H1 (cell line): ENCODE data around the gene ZNF555. TPM values are rescaled to one million over a fixed set of nuclear protein-coding genes. Genes with fewer than 3 reads are reported as not detected.

Experiments used
- CTCF ChIA-PET: fragments of 300-600 bp; sonication (Branson Sonifier 250); formaldehyde crosslinking; loops from one replicate; lab custom pipeline; 2021; ENCODE audit not compliant: partially characterized antibody; lab: Charles Lee
- POLR2A ChIA-PET: fragments of 300-600 bp; sonication (Branson Sonifier 250); formaldehyde crosslinking; loops from one replicate; lab custom pipeline; 2021; ENCODE audit warnings: inconsistent platforms; ENCODE audit not compliant: partially characterized antibody; lab: Charles Lee
- DNase-seq, 2 experiments: peaks; one replicate each; pipeline versions ENCODE4 v3.0.0 to v3.0.0-alpha.2; 2010 to 2022; ENCODE audit warnings: low spot score in 2 of 2, low read depth in 1 of 2, mixed read lengths in 1 of 2
- FAIRE-seq: peaks from 2 replicates; lab custom pipeline; 2011; peaks lifted over from hg19 to GRCh38; lab: Jason Lieb, UNC
- H2AFZ ChIP-seq: 2 replicates; pipeline ENCODE4 v1.8.1; 2012; ENCODE audit warnings: low read length, inconsistent platforms
- H2AK5ac ChIP-seq: 2 replicates; pipeline ENCODE4 v1.6.1; 2013; ENCODE audit warnings: low read depth, low read length
- H2BK120ac ChIP-seq: replicated peaks from 2 replicates; pipeline ENCODE3; 2013; ENCODE audit warnings: low read depth, low read length, inconsistent platforms
- H2BK12ac ChIP-seq: 2 replicates; pipeline ENCODE4 v1.6.1; 2013; ENCODE audit warnings: low read depth, low read length
- H2BK15ac ChIP-seq: 2 replicates; pipeline ENCODE4 v1.6.1; 2013; ENCODE audit warnings: low read length
- H2BK20ac ChIP-seq: 2 replicates; pipeline ENCODE4 v1.6.1; 2013; ENCODE audit warnings: low read length
- H2BK5ac ChIP-seq: 2 replicates; pipeline ENCODE4 v1.6.1; 2013; ENCODE audit warnings: low read depth, low read length
- H3K14ac ChIP-seq: 2 replicates; pipeline ENCODE4 v1.6.1; 2013; ENCODE audit warnings: inconsistent platforms; ENCODE audit not compliant: insufficient read length
- H3K18ac ChIP-seq: 2 replicates; pipeline ENCODE4 v1.6.1; 2013; ENCODE audit warnings: low read length; ENCODE audit errors: extremely low read depth
- H3K23ac ChIP-seq: 2 replicates; pipeline ENCODE4 v1.6.1; 2013; ENCODE audit warnings: inconsistent platforms; ENCODE audit not compliant: insufficient read length
- H3K23me2 ChIP-seq: 2 replicates; pipeline ENCODE4 v1.6.1; 2013; ENCODE audit warnings: low read depth, low read length
- H3K27ac ChIP-seq: 2 replicates; pipeline ENCODE4 v1.6.1; 2011; ENCODE audit warnings: low read depth, low read length, inconsistent platforms
- H3K27me3 ChIP-seq, 4 experiments: replicated peaks in 1 of 4; 1 replicate in 1 of 4; 2 replicates in 3 of 4; pipeline versions ENCODE4 v1.6.1 to v1.8.1; 2011 to 2013; ENCODE audit warnings: low read length in 3 of 4, mild to moderate bottlenecking in 3 of 4, inconsistent platforms in 2 of 4, mixed read lengths in 2 of 4, moderate library complexity in 1 of 4; ENCODE audit not compliant: control insufficient read depth in 3 of 4, insufficient read depth in 3 of 4; ENCODE audit errors: extremely low read depth in 1 of 4
- H3K36me3 ChIP-seq, 4 experiments: 2 replicates each; pipeline versions ENCODE4 v1.6.1 to v1.8.1; 2011 to 2013; ENCODE audit warnings: mild to moderate bottlenecking in 4 of 4, low read length in 3 of 4, moderate library complexity in 2 of 4, control low read depth in 1 of 4, inconsistent platforms in 1 of 4; ENCODE audit not compliant: insufficient read depth in 4 of 4, control insufficient read depth in 2 of 4
- H3K4ac ChIP-seq: replicated peaks from 2 replicates; pipeline ENCODE3; 2013; ENCODE audit warnings: low read length, low read depth, mixed read lengths, inconsistent platforms; ENCODE audit not compliant: insufficient read length
- H3K4me1 ChIP-seq, 4 experiments: replicated peaks in 1 of 4; 1 replicate in 1 of 4; 2 replicates in 3 of 4; pipeline versions ENCODE4 v1.6.1 to v1.8.1; 2011 to 2013; ENCODE audit warnings: low read length in 3 of 4, inconsistent platforms in 2 of 4, mixed read lengths in 1 of 4; ENCODE audit not compliant: insufficient read depth in 4 of 4, control insufficient read depth in 3 of 4
- H3K4me2 ChIP-seq, 2 experiments: 2 replicates each; pipeline versions ENCODE4 v1.6.1 to v1.8.1; 2011 to 2013; ENCODE audit warnings: low read depth in 2 of 2, low read length in 2 of 2, control low read depth in 1 of 2, inconsistent platforms in 1 of 2, mild to moderate bottlenecking in 1 of 2; ENCODE audit not compliant: insufficient read depth in 1 of 2
- H3K4me3 ChIP-seq, 4 experiments: fragments of 200-600, 300-600 bp in 1 of 4; sonication (generic), shearing (Covaris generic), sonication (Bioruptor Twin) in 1 of 4; 2 replicates each; pipeline versions ENCODE4 v1.5.1 to v1.8.1; 2011 to 2016; ENCODE audit warnings: low read length in 4 of 4, low read depth in 3 of 4, control low read depth in 2 of 4, inconsistent platforms in 2 of 4, mild to moderate bottlenecking in 2 of 4, mixed read lengths in 1 of 4, moderate library complexity in 1 of 4; ENCODE audit not compliant: insufficient read depth in 2 of 4; ENCODE audit errors: extremely low read depth in 1 of 4
- H3K56ac ChIP-seq: replicated peaks from 2 replicates; pipeline ENCODE3; 2013; ENCODE audit warnings: low read depth, mild to moderate bottlenecking, mixed read lengths, low read length, inconsistent platforms; ENCODE audit not compliant: insufficient read length
- H3K79me1 ChIP-seq: 2 replicates; pipeline ENCODE4 v1.6.1; 2013; ENCODE audit warnings: low read depth, low read length, control low read depth
- H3K79me2 ChIP-seq, 2 experiments: 2 replicates each; pipeline versions ENCODE4 v1.6.1 to v1.8.1; 2012 to 2013; ENCODE audit warnings: low read length in 2 of 2, mild to moderate bottlenecking in 2 of 2, inconsistent platforms in 1 of 2; ENCODE audit not compliant: insufficient read depth in 2 of 2, control insufficient read depth in 1 of 2
- H3K9ac ChIP-seq, 4 experiments: replicated peaks in 1 of 4; 1 replicate in 1 of 4; 2 replicates in 3 of 4; pipeline versions ENCODE4 v1.6.1 to v1.8.1; 2011 to 2013; ENCODE audit warnings: low read depth in 3 of 4, low read length in 3 of 4, control low read depth in 2 of 4, mild to moderate bottlenecking in 2 of 4, moderate library complexity in 2 of 4, inconsistent platforms in 1 of 4; ENCODE audit errors: extremely low read depth in 1 of 4
- H3K9me3 ChIP-seq, 2 experiments: 2 replicates each; pipeline versions ENCODE4 v1.6.1 to v1.8.1; 2012 to 2013; ENCODE audit warnings: mild to moderate bottlenecking in 2 of 2, moderate library complexity in 2 of 2, control low read depth in 1 of 2, inconsistent platforms in 1 of 2, low read depth in 1 of 2, low read length in 1 of 2, mixed read lengths in 1 of 2; ENCODE audit not compliant: insufficient read depth in 2 of 2
- H4K20me1 ChIP-seq, 2 experiments: replicated peaks in 1 of 2; 2 replicates each; pipeline versions ENCODE3 to v1.8.1; 2011 to 2013; ENCODE audit warnings: inconsistent platforms in 2 of 2, low read length in 2 of 2, mild to moderate bottlenecking in 1 of 2; ENCODE audit not compliant: insufficient read depth in 2 of 2, control insufficient read depth in 1 of 2
- H4K5ac ChIP-seq: 2 replicates; pipeline ENCODE4 v1.6.1; 2013; ENCODE audit warnings: low read length, low read depth, mixed read lengths, inconsistent platforms; ENCODE audit not compliant: insufficient read length
- H4K8ac ChIP-seq: 2 replicates; pipeline ENCODE4 v1.8.0; 2013; ENCODE audit warnings: mild to moderate bottlenecking, moderate library complexity, low read length, inconsistent platforms; ENCODE audit not compliant: insufficient read depth; ENCODE audit errors: extremely low read depth
- H4K91ac ChIP-seq: replicated peaks from 2 replicates; pipeline ENCODE3; 2013; ENCODE audit warnings: low read length, mixed read lengths, inconsistent platforms; ENCODE audit not compliant: insufficient read length
- CEBPB ChIP-seq: IDR thresholded peaks from 2 replicates; pipeline ENCODE4 v1.6.1; 2012; ENCODE audit warnings: low read depth, low read length
- CHD1 ChIP-seq: IDR thresholded peaks from 2 replicates; pipeline ENCODE4 v1.6.1; 2012; ENCODE audit warnings: low read depth, low read length, improper control_type of control experiment
- E2F6 ChIP-seq: IDR thresholded peaks from 2 replicates; pipeline ENCODE4 v1.6.1; 2012; ENCODE audit warnings: inconsistent platforms
- EGR1 ChIP-seq: IDR thresholded peaks from 2 replicates; pipeline ENCODE4 v1.6.1; 2011; ENCODE audit warnings: low read depth, low read length, borderline replicate concordance
- HDAC2 ChIP-seq, 2 experiments: fragments of 300-600 bp in 1 of 2; sonication (generic) in 1 of 2; IDR thresholded peaks; 2 replicates each; pipeline ENCODE4 v1.6.1; 2011 to 2012; ENCODE audit warnings: low read depth in 2 of 2, low read length in 2 of 2, mild to moderate bottlenecking in 2 of 2, moderate library complexity in 2 of 2, borderline replicate concordance in 1 of 2, inconsistent platforms in 1 of 2
- KDM4A ChIP-seq: IDR thresholded peaks from one replicate; pipeline ENCODE4 v1.7.1; 2012; ENCODE audit warnings: low read depth, mild to moderate bottlenecking, moderate library complexity, low read length, inconsistent platforms; ENCODE audit not compliant: severe bottlenecking
- MAX ChIP-seq: IDR thresholded peaks from 2 replicates; pipeline ENCODE4 v1.6.1; 2012; ENCODE audit warnings: inconsistent platforms
- NRF1 ChIP-seq: IDR thresholded peaks from 2 replicates; pipeline ENCODE4 v1.6.1; 2011; ENCODE audit warnings: mild to moderate bottlenecking, low read depth, low read length, improper control_type of control experiment
- POLR2AphosphoS5 ChIP-seq: IDR thresholded peaks from 2 replicates; pipeline ENCODE4 v1.6.1; 2011; ENCODE audit warnings: low read depth, low read length
- POU5F1 ChIP-seq: IDR thresholded peaks from 2 replicates; pipeline ENCODE4 v1.6.1; 2011; ENCODE audit warnings: low read depth, mild to moderate bottlenecking, low read length, moderate library complexity
- SAP30 ChIP-seq: fragments of 300-600 bp; sonication (generic); IDR thresholded peaks from 2 replicates; pipeline ENCODE4 v1.7.1; 2012; ENCODE audit warnings: low read length, moderate library complexity, mild to moderate bottlenecking, inconsistent platforms; ENCODE audit not compliant: insufficient read depth, insufficient replicate concordance
- SP4 ChIP-seq: IDR thresholded peaks from 2 replicates; pipeline ENCODE4 v1.6.1; 2012; ENCODE audit warnings: low read length, inconsistent platforms
- SRF ChIP-seq: IDR thresholded peaks from 2 replicates; pipeline ENCODE4 v1.6.1; 2011; ENCODE audit warnings: mild to moderate bottlenecking, low read depth, low read length, moderate library complexity
- TAF1 ChIP-seq: IDR thresholded peaks from 2 replicates; pipeline ENCODE4 v1.6.1; 2011; ENCODE audit warnings: mild to moderate bottlenecking, low read depth, low read length
- ZNF274 ChIP-seq: IDR thresholded peaks from 2 replicates; pipeline ENCODE4 v1.7.0; 2012; ENCODE audit warnings: low read length, borderline replicate concordance; ENCODE audit errors: extremely low read depth
- WGBS, 2 experiments: shearing (Covaris generic) in 1 of 2; methylation state at CpG; one replicate each; pipeline versions ENCODE4 v1.1.6 to v1.1.7; 2013 to 2015; ENCODE audit warnings: low lambda C conversion rate in 2 of 2, mixed read lengths in 2 of 2, inconsistent platforms in 1 of 2, low coverage in 1 of 2, missing lambda C conversion rate in 1 of 2; ENCODE audit not compliant: insufficient replicate concordance in 2 of 2, insufficient coverage in 1 of 2, insufficient read length in 1 of 2; ENCODE audit errors: extremely low coverage in 1 of 2, missing lambda C conversion rate in 1 of 2; 5-methylcytosine and 5-hydroxymethylcytosine counted together
- polyA plus RNA-seq, 7 experiments: library from polyadenylated mRNA; depleted of rRNA in 3 of 7; stranded (reverse) in 5 of 7; unstranded in 2 of 7; fragments of >200 nt in 5 of 7; fragments of 200-250 nt in 2 of 7; gene quantifications; 1 replicate in 5 of 7; 2 replicates in 1 of 7; 4 replicates in 1 of 7; pipeline versions ENCODE4 v1.2.1 to v1.2.3, GENCODE V29; 2011 to 2013; ENCODE audit warnings: missing spikeins in 2 of 7, mixed read lengths in 2 of 7
- total RNA-seq: library from RNA; stranded (reverse); fragmentation: NEBNext Ultra II Directional; extraction: Animal tissue kit (Norgen Biotek cat#: 25700); gene quantifications from 2 replicates; pipeline ENCODE4 v1.2.1, GENCODE V29; 2021

The ZNF555 gene
- total and polyA plus RNA-seq, 2 of the 8 experiments (the other 6 are each of a cell fraction or from before 2014, with no cell fraction given): 1.6 to 5.7 TPM

GRCh38 chr19:2863816-2864215 is 22.5 kb downstream of the ZNF555 start:
- Histone ChIP-seq H3K4me2 (no peak overlapping the region), H2BK15ac (no peak overlapping the region), H3K79me1 (no peaks in the 10 kb centered on the region), H4K8ac (no peak overlapping the region), H2BK20ac (no peak overlapping the region), H3K18ac (no peak overlapping the region), H3K27me3 (no peaks in the 10 kb centered on the region), H4K20me1 (no peaks in the 10 kb centered on the region), H2BK120ac (no peak overlapping the region), H2AK5ac (no peak overlapping the region), H2BK12ac (no peak overlapping the region), H3K4me1 (no peaks in the 10 kb centered on the region), H3K79me2 (no peaks in the 10 kb centered on the region), H3K56ac (no peak overlapping the region), H4K91ac (no peak overlapping the region), H3K27ac (no peak overlapping the region), H3K23ac (no peak overlapping the region), H3K23me2 (no peaks in the 10 kb centered on the region), H3K36me3 (no peaks in the 10 kb centered on the region), H3K4me3 (no peak overlapping the region), H2BK5ac (no peak overlapping the region), H3K9me3 (peaks cover 38 to 78% of the 10 kb centered on the region in 2 experiments), H4K5ac (no peak overlapping the region), H3K9ac (no peak overlapping the region), H3K14ac (no peak overlapping the region), H2AFZ (no peak overlapping the region), H3K4ac (no peak overlapping the region)
- DNase-seq: no peak
- ChIA-PET CTCF (interaction anchor here (1.4 kb wide), 1 partner anchor 262 kb away, joined by 3 read pairs; no protein-coding TSS in a partner anchor), POLR2A (no interaction called here)
- no peak for FAIRE-seq
- WGBS, 2 experiments: 79% methylated on average over 10 of the region's 10 CpGs; no CpG with 5 or more reads in 1 of the 2 experiments
- TF ChIP-seq NRF1: no peak
- no peak for TF ChIP-seq EGR1
- no peak for TF ChIP-seq E2F6
- no peak for TF ChIP-seq CEBPB
- no peak for TF ChIP-seq POU5F1
- no peak for TF ChIP-seq ZNF274
- TF ChIP-seq HDAC2 (IDR thresholded peaks at IDR 0.05; ENCODE audit: borderline replicate concordance in 1 of 2, low read depth in 2 of 2, low read length in 2 of 2): no peak
- TF ChIP-seq POLR2AphosphoS5: no peak
- no peak for TF ChIP-seq TAF1
- TF ChIP-seq SP4: no peak
- TF ChIP-seq SAP30: no peak
- no peak for TF ChIP-seq CHD1
- no peak for TF ChIP-seq KDM4A
- TF ChIP-seq SRF: no peak
- TF ChIP-seq MAX: no peak
